HCT116 (cell line): ENCODE data around the gene ZBTB33.

ENCODE experiments used
- CBX3 ChIP-seq: IDR thresholded peaks from 2 replicates; pipeline ENCODE4 v1.6.1; 2012; ENCODE audit warnings: low read depth
- CTCF ChIP-seq, 3 experiments: fragments of 200-600 bp in 1 of 3; sonication (generic) in 1 of 3; IDR thresholded peaks in 2 of 3; conservative IDR thresholded peaks in 1 of 3; 2 replicates each; pipeline ENCODE4 v1.5.1; 2012 to 2017; ENCODE audit warnings: low read depth in 2 of 3, low read length in 2 of 3, antibody characterized with exemption in 1 of 3, borderline replicate concordance in 1 of 3, control low read depth in 1 of 3, mild to moderate bottlenecking in 1 of 3, mixed read lengths in 1 of 3, mixed run types in 1 of 3, moderate library complexity in 1 of 3; ENCODE audit not compliant: insufficient read depth in 1 of 3
- EGR1 ChIP-seq: IDR thresholded peaks from 2 replicates; pipeline ENCODE4 v1.6.1; 2012; ENCODE audit warnings: low read depth
- EZH2 ChIP-seq: fragments of 200-600 bp; sonication (generic); IDR thresholded peaks from 2 replicates; pipeline ENCODE4 v1.6.1; 2017; ENCODE audit warnings: antibody characterized with exemption, mixed run types
- EZH2phosphoT487 ChIP-seq: fragments of 200-600 bp; IDR thresholded peaks from 2 replicates; pipeline ENCODE4 v1.6.1; 2018; ENCODE audit warnings: antibody characterized with exemption, borderline replicate concordance
- JUND ChIP-seq: IDR thresholded peaks from 2 replicates; pipeline ENCODE4 v1.6.1; 2012
- MAX ChIP-seq: IDR thresholded peaks from 2 replicates; pipeline ENCODE4 v1.6.1; 2012
- POLR2A ChIP-seq: IDR thresholded peaks from 2 replicates; pipeline ENCODE4 v1.7.0; 2011; ENCODE audit warnings: borderline replicate concordance; ENCODE audit not compliant: insufficient read depth, insufficient read length; ENCODE audit errors: extremely low read depth
- POLR2AphosphoS5 ChIP-seq: IDR thresholded peaks from 2 replicates; pipeline ENCODE4 v1.6.1; 2011; ENCODE audit warnings: mild to moderate bottlenecking, low read depth, low read length, moderate library complexity
- SIN3A ChIP-seq: IDR thresholded peaks from 2 replicates; pipeline ENCODE4 v1.6.1; 2012; ENCODE audit warnings: low read depth
- SRF ChIP-seq: IDR thresholded peaks from 2 replicates; pipeline ENCODE4 v1.6.1; 2012; ENCODE audit warnings: low read depth
- ZNF274 ChIP-seq: fragments of 200-500 bp; sonication (Bioruptor generic); IDR thresholded peaks from 2 replicates; pipeline ENCODE4 v1.6.1; 2014; ENCODE audit warnings: mild to moderate bottlenecking, low read depth, low read length, inconsistent platforms
- TF ChIP-seq, protein P1 (sequence below): IDR thresholded peaks from 2 replicates; pipeline ENCODE4 v1.6.1; 2012; ENCODE audit warnings: low read depth

DNA sequence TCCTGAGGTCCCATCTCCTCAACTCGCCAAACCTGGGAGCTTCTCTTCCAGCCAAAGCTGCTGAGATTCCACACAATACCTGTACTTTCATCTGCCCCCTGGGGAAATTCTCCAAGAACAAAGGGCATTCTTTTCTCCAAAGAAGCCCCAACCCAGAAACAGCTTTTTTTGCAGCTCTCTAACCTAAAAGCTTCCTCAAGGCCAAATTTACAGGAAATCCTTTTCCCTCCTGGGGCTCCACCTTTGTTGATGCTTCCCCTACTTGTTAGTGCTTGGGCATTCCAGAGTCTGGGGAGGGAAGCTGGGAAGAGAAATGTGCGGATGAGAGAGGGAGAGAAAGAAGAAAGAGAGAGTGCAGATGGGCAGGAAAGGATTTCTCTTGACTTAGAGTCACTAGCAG, 24.3 kb downstream of the ZBTB33 start:
- TF ChIP-seq JUND (no peak), CTCF (IDR thresholded peaks at IDR 0.05 in 2 of 3, conservative IDR thresholded peaks at IDR 0.05 in 1 of 3; ENCODE audit: borderline replicate concordance in 1 of 3, insufficient read depth in 1 of 3, low read depth in 2 of 3, low read length in 2 of 3) (no peak), MAX (no peak), EZH2 (no peak), SRF (no peak), POLR2A (no peak), EGR1 (no peak), EZH2phosphoT487 (no peak), POLR2AphosphoS5 (no peak), SIN3A (no peak), ZNF274 (no peak), CBX3 (no peak)
- TF ChIP-seq, protein P1, sequence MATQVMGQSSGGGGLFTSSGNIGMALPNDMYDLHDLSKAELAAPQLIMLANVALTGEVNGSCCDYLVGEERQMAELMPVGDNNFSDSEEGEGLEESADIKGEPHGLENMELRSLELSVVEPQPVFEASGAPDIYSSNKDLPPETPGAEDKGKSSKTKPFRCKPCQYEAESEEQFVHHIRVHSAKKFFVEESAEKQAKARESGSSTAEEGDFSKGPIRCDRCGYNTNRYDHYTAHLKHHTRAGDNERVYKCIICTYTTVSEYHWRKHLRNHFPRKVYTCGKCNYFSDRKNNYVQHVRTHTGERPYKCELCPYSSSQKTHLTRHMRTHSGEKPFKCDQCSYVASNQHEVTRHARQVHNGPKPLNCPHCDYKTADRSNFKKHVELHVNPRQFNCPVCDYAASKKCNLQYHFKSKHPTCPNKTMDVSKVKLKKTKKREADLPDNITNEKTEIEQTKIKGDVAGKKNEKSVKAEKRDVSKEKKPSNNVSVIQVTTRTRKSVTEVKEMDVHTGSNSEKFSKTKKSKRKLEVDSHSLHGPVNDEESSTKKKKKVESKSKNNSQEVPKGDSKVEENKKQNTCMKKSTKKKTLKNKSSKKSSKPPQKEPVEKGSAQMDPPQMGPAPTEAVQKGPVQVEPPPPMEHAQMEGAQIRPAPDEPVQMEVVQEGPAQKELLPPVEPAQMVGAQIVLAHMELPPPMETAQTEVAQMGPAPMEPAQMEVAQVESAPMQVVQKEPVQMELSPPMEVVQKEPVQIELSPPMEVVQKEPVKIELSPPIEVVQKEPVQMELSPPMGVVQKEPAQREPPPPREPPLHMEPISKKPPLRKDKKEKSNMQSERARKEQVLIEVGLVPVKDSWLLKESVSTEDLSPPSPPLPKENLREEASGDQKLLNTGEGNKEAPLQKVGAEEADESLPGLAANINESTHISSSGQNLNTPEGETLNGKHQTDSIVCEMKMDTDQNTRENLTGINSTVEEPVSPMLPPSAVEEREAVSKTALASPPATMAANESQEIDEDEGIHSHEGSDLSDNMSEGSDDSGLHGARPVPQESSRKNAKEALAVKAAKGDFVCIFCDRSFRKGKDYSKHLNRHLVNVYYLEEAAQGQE: no peak
